ENCODE measurements around the gene ARHGAP30.

- TF ChIP-seq CTCF (conservative IDR thresholded peaks at IDR 0.05 in 1 of 2, IDR thresholded peaks at IDR 0.05 in 1 of 2; ENCODE audit: low read depth in 1 of 2, low read length in 2 of 2) (no peak), EZH2 (IDR thresholded peaks at IDR 0.05; ENCODE audit: low read length, missing control alignments) (no peak)
Observed at GRCh38 chr1:161021970-161022353, 47.7 kb downstream of the ARHGAP30 start.

All from fibroblast of lung (primary cell).